GM23338 (cell line): ENCODE results near the gene DAAM1. TPM values are rescaled to one million over a fixed set of nuclear protein-coding genes. Genes with fewer than 3 reads are reported as not detected.

Experiments used
- ATAC-seq: fragments of 200-7000 bp; cut with Tn5 transposase; 3 replicates; pipeline ENCODE4 v1.9.1; 2020
- DNase-seq: peaks from one replicate; pipeline ENCODE4 v3.0.0-alpha.2; 2015; ENCODE audit warnings: low spot score
- H2AFZ ChIP-seq: fragments of 200-600 bp; sonication (generic); 2 replicates; pipeline ENCODE4 v1.8.0; 2016; ENCODE audit warnings: antibody characterized with exemption, mild to moderate bottlenecking, moderate library complexity
- H3F3A ChIP-seq: fragments of 200-600 bp; sonication (generic); replicated peaks from 2 replicates; pipeline ENCODE4 v1.8.0; 2017; ENCODE audit warnings: antibody characterized with exemption, mixed run types, low read depth
- H3K27ac ChIP-seq: fragments of 200-600 bp; sonication (generic); 2 replicates; pipeline ENCODE4 v1.6.1; 2016; ENCODE audit warnings: low read depth
- H3K27me3 ChIP-seq: fragments of 200-600 bp; sonication (generic); 2 replicates; pipeline ENCODE4 v1.8.0; 2016; ENCODE audit warnings: mild to moderate bottlenecking, mixed run types, moderate library complexity; ENCODE audit not compliant: insufficient read depth
- H3K36me3 ChIP-seq: fragments of 200-600 bp; sonication (generic); 2 replicates; pipeline ENCODE4 v1.8.0; 2016; ENCODE audit warnings: mild to moderate bottlenecking; ENCODE audit not compliant: insufficient read depth
- H3K4me1 ChIP-seq: fragments of 200-600 bp; sonication (generic); 2 replicates; pipeline ENCODE4 v1.8.0; 2016; ENCODE audit warnings: mild to moderate bottlenecking, moderate library complexity; ENCODE audit not compliant: insufficient read depth
- H3K4me2 ChIP-seq: fragments of 200-600 bp; sonication (generic); 2 replicates; pipeline ENCODE4 v1.7.1; 2017; ENCODE audit warnings: mixed run types
- H3K4me3 ChIP-seq: fragments of 200-600 bp; sonication (generic); 2 replicates; pipeline ENCODE4 v1.6.1; 2016; ENCODE audit warnings: mixed run types
- H3K79me2 ChIP-seq: fragments of 200-600 bp; sonication (generic); replicated peaks from 2 replicates; pipeline ENCODE4 v1.8.0; 2017; ENCODE audit warnings: mild to moderate bottlenecking; ENCODE audit not compliant: insufficient read depth
- H3K9me2 ChIP-seq: fragments of 200-600 bp; sonication (generic); 2 replicates; pipeline ENCODE4 v1.8.0; 2017; ENCODE audit not compliant: insufficient read depth
- H4K20me1 ChIP-seq: fragments of 200-600 bp; sonication (generic); replicated peaks from 2 replicates; pipeline ENCODE4 v1.8.0; 2017; ENCODE audit warnings: mild to moderate bottlenecking; ENCODE audit not compliant: insufficient read depth
- H3K27ac Mint-ChIP-seq: 2 replicates; pipeline ENCODE4 v1.8.0; 2020; ENCODE audit warnings: inconsistent platforms, mild to moderate bottlenecking, moderate library complexity, mixed read lengths
- H3K27me3 Mint-ChIP-seq: 3 replicates; pipeline ENCODE4 v1.8.0; 2022; ENCODE audit warnings: low read depth, mild to moderate bottlenecking, moderate library complexity, mixed read lengths, inconsistent platforms; ENCODE audit not compliant: insufficient read depth, poor library complexity
- H3K36me3 Mint-ChIP-seq: 3 replicates; pipeline ENCODE4 v1.8.0; 2021; ENCODE audit warnings: low read depth, mild to moderate bottlenecking, inconsistent platforms, moderate library complexity, mixed read lengths
- H3K4me1 Mint-ChIP-seq: 3 replicates; pipeline ENCODE4 v1.8.0; 2020; ENCODE audit warnings: mild to moderate bottlenecking, inconsistent platforms, mixed read lengths
- H3K4me3 Mint-ChIP-seq: 3 replicates; pipeline ENCODE4 v1.8.0; 2021; ENCODE audit warnings: moderate library complexity, mild to moderate bottlenecking, inconsistent platforms, mixed read lengths
- H3K9me3 Mint-ChIP-seq: 3 replicates; pipeline ENCODE4 v1.8.0; 2020; ENCODE audit warnings: moderate library complexity, mild to moderate bottlenecking, inconsistent platforms, mixed read lengths
- CREB1 ChIP-seq: fragments of 250-450 bp; sonication (Bioruptor Pico); IDR thresholded peaks from 2 replicates; pipeline ENCODE4 v1.5.0; 2020; ENCODE audit warnings: low read depth, mild to moderate bottlenecking, moderate library complexity
- EZH2 ChIP-seq: fragments of 200-600 bp; sonication (generic); IDR thresholded peaks from one replicate; pipeline ENCODE4 v1.8.0; 2017; ENCODE audit warnings: antibody characterized with exemption, mild to moderate bottlenecking, low read depth; ENCODE audit not compliant: unreplicated experiment
- EZH2phosphoT487 ChIP-seq: fragments of 200-600 bp; sonication (generic); IDR thresholded peaks from one replicate; pipeline ENCODE4 v1.8.1; 2018; ENCODE audit warnings: antibody characterized with exemption; ENCODE audit not compliant: unreplicated experiment
- JUNB ChIP-seq: IDR thresholded peaks from one replicate; pipeline ENCODE4 v1.6.1; 2016; ENCODE audit warnings: antibody characterized with exemption; ENCODE audit not compliant: unreplicated experiment
- NANOG ChIP-seq: IDR thresholded peaks from 2 replicates; pipeline ENCODE4 v1.6.1; 2016; ENCODE audit warnings: antibody characterized with exemption, borderline replicate concordance
- POLR2AphosphoS5 ChIP-seq: IDR thresholded peaks from 2 replicates; pipeline ENCODE4 v1.6.1; 2016; ENCODE audit warnings: antibody characterized with exemption, low read depth
- STAT1 ChIP-seq: IDR thresholded peaks from one replicate; pipeline ENCODE4 v1.6.1; 2016; ENCODE audit warnings: antibody characterized with exemption; ENCODE audit not compliant: unreplicated experiment
- ZNF114 ChIP-seq: fragments of 250-450 bp; sonication (Bioruptor Pico); IDR thresholded peaks from 2 replicates; pipeline ENCODE4 v1.5.0; 2020; ENCODE audit warnings: mild to moderate bottlenecking, moderate library complexity
- ZNF331 ChIP-seq: fragments of 250-450 bp; sonication (Bioruptor Pico); IDR thresholded peaks from 2 replicates; pipeline ENCODE4 v1.5.0; 2020; ENCODE audit warnings: low read depth, mild to moderate bottlenecking, moderate library complexity
- ZNF462 ChIP-seq: fragments of 250-450 bp; sonication (Bioruptor Pico); IDR thresholded peaks from 2 replicates; pipeline ENCODE4 v1.5.0; 2020; ENCODE audit warnings: mild to moderate bottlenecking, moderate library complexity
- polyA plus RNA-seq: library from polyadenylated mRNA; unstranded; fragments of >200 nt; fragmentation: Nextera tagmentation; extraction: Ambion mirVana; gene quantifications from 2 replicates; pipeline ENCODE4 v1.2.1, GENCODE V29; 2016
- total RNA-seq: library from RNA; depleted of rRNA; stranded (reverse); fragments of >200 nt; shearing (Covaris generic); gene quantifications from 2 replicates; pipeline ENCODE4 v1.2.3, GENCODE V29; 2014

DAAM1 gene
- total and polyA plus RNA-seq, 2 experiments from 2014 or later, result 36.3 to 42.1 TPM

- TF ChIP-seq ZNF462 (CRISPR knock-in tag), result no peak
- TF ChIP-seq STAT1, result no peak
- no peak for TF ChIP-seq ZNF114
- TF ChIP-seq CREB1 (CRISPR knock-in tag), result no peak
- no peak for TF ChIP-seq JUNB
- TF ChIP-seq EZH2, result no peak
Measured at GRCh38 chr14:59238216-59238615, 49.7 kb downstream of the DAAM1 start (continued).

GRCh38 chr14:59239022-59239421, 50.6 kb downstream of the DAAM1 start:
- Mint-ChIP-seq H3K36me3 (no peaks in the 10 kb centered on the region), H3K27me3 (no peaks in the 10 kb centered on the region), H3K4me1 (peaks cover 26% of the 10 kb centered on the region), H3K4me3 (no peak overlapping the region), H3K27ac (no peak overlapping the region), H3K9me3 (no peaks in the 10 kb centered on the region)
- DNase-seq (no peak), ATAC-seq (no peak)
- H3K36me3 ChIP-seq, result no peaks in the 10 kb centered on the region
- no peak overlapping the region for H3K4me3 ChIP-seq
- H4K20me1 ChIP-seq, result no peaks in the 10 kb centered on the region
- H3K27ac ChIP-seq, result no peak overlapping the region
- no peak overlapping the region for H3K4me2 ChIP-seq
- TF ChIP-seq JUNB (no peak), POLR2AphosphoS5 (no peak), CREB1 (CRISPR knock-in tag) (no peak), ZNF331 (CRISPR knock-in tag) (no peak), EZH2 (no peak), EZH2phosphoT487 (no peak), NANOG (no peak), STAT1 (no peak)
- peaks cover 18% of the 10 kb centered on the region for H3K4me1 ChIP-seq
- no peak overlapping the region for H2AFZ ChIP-seq
- no peaks in the 10 kb centered on the region for H3K27me3 ChIP-seq
- no peaks in the 10 kb centered on the region for H3F3A ChIP-seq
- peaks cover 20% of the 10 kb centered on the region for H3K79me2 ChIP-seq
- H3K9me2 ChIP-seq, result no peaks in the 10 kb centered on the region
